ENCODE measurements around the gene TMPRSS6.

GRCh38 chr22:37043828-37044538, 65.5 kb downstream of the TMPRSS6 start:
- TF ChIP-seq POLR2A (IDR thresholded peaks at IDR 0.05) (no peak), CTCF (IDR thresholded peaks at IDR 0.05) (peak; percentile 42 to 79 (median 58))

All from heart left ventricle (tissue), 13 donors.